Measurements from ENCODE around the gene GLRX2.

DNA sequence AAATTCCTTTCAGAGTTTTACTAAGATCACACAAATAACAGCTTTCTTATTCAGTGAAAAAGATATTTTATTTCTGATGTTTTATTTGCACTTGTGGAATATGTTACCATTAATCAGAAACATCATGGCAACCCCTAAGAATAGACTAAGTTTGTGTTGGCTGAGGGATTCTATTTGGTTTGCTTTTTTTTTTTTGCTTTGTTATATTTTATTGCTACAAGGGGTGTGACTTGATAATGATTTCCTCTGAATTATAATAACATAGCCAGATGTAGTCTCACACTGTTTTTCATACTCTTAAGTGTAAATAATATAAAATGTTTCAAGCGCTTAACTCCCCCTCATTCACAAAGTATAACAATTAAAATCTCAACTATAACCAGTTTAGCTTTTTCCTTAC is 20.0 kb downstream of the GLRX2 start:
- TF ChIP-seq CTCF (IDR thresholded peaks at IDR 0.05; ENCODE audit: insufficient read depth, low read length, poor library complexity, severe bottlenecking): no peak
- TF ChIP-seq EZH2phosphoT487 (conservative IDR thresholded peaks at IDR 0.05; ENCODE audit: low read length): no peak

Measured in SU-DHL-6 (cell line).